ENCODE data around the gene DNAI4. TPM values are rescaled to one million over a fixed set of nuclear protein-coding genes. Genes with fewer than 3 reads are reported as not detected.

DNAI4 gene
- total RNA-seq (2022; extraction: Qiagen RNA extraction), result 0.43 to 1.8 TPM (median 0.65 TPM) in 5 replicates

GRCh38 chr1:66924756-66925557 lies at the start of gene DNAI4, which contains the start of gene MIER1:
DNAI4 (minus strand) TSS chr1:66924856; CDS start chr1:66924831, 25 bp downstream.
MIER1 (plus strand) TSS chr1:66924990; CDS start chr1:66925029, 39 bp downstream.

Other genes with a start within 250 kb of the DNAI4 start
- not detected in 5 replicates for gene DYNLT5, start 172.4 kb downstream of the DNAI4 start, total RNA-seq (2022; extraction: Qiagen RNA extraction)
- not detected in 5 replicates for gene INSL5, start 123.6 kb downstream of the DNAI4 start, total RNA-seq (2022; extraction: Qiagen RNA extraction)
- 8.0 to 11.3 TPM (median 10.3 TPM) in 5 replicates for gene MIER1, start 134 bp upstream of the DNAI4 start, total RNA-seq (2022; extraction: Qiagen RNA extraction)
- 6.1 to 7.5 TPM (median 6.6 TPM) in 5 replicates for gene SLC35D1, start 129.3 kb upstream of the DNAI4 start, total RNA-seq (2022; extraction: Qiagen RNA extraction)
- gene C1orf141, start 210.1 kb upstream of the DNAI4 start, total RNA-seq (2022; extraction: Qiagen RNA extraction), result not detected in 5 replicates
- gene IL23R, start 241.6 kb upstream of the DNAI4 start, total RNA-seq (2022; extraction: Qiagen RNA extraction), result not detected in 5 replicates

All from A549 treated with CORT108297 at 1 μM for 4 hours (cell line).